Femur (tissue), 1 donor: Measurements from ENCODE around the gene GRIK5.
"Not testable (repeated sequence)": the region's sequence is repeated elsewhere in the genome, so short reads cannot be mapped to it uniquely, and the experiment has no call there.

Source experiments
- DNase-seq: peaks from one replicate; pipeline ENCODE4 v3.0.0-alpha.2; 2017

Gene GRIK5

GRCh38 chr19:42045575-42045974 is 24.4 kb downstream of the GRIK5 start:
- DNase-seq: no peak

GRCh38 chr19:42042455-42043170 is 27.4 kb downstream of the GRIK5 start:
- no peak for DNase-seq

DNA sequence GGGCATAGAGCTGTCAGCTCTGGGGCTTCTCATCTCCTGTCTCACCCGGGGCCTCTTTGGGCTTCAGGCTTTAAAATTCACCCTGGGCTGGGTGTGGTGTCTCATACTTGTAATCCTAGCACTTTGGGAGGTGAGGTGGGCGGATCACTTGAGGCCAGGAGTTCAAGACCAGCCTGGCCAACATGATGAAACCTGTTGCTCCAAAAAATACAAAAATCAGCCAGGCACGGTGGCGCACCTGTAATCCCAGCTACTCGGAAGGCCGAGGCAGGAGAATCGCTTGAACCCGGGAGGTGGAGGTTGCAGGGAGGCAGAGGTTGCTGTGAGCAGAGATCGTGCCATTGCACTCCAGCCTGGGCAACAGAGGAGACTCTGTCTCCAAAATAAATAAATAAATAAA is 29.5 kb downstream of the GRIK5 start:
- not testable (repeated sequence) for DNase-seq

DNA sequence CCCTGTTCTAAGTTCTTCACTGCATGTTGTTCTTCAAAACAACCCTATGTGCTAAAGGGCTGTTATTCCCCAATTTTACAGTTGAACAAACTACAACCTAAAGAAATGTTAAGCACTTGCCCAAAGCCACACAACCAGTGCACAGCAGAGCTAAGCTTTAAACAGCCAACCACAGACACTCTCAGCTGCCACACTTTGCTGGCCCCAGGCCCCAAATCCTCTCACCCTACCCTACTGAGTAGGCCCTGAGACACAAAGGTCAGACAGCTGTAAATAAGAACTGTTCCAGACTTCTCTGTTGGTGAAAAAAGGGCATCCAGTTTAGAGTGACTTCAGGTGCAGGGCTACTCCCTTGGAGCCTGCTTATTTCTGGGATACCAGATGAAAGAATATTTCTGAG is 30.0 kb downstream of the GRIK5 start:
- no peak for DNase-seq

DNA sequence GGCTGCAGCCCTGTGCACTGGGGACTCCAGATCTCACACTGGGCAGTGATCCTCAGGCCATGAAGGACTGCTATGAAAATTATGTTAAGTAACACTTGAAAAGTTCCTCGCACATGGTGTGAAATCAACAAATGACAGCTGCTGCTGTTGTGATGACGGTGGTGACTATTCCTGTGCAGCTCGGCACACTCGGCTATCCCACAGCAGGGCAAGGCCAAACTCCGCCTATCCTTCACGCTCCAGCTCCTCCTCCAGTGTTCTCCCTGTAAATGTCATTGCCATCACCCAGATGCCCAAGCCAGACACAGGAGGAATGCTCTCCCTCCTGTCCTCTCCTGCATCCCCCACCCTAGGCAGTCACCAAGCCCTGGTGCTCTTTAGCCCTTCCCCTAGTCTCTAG is 31.3 kb downstream of the GRIK5 start:
- DNase-seq: peak; percentile 30

DNA sequence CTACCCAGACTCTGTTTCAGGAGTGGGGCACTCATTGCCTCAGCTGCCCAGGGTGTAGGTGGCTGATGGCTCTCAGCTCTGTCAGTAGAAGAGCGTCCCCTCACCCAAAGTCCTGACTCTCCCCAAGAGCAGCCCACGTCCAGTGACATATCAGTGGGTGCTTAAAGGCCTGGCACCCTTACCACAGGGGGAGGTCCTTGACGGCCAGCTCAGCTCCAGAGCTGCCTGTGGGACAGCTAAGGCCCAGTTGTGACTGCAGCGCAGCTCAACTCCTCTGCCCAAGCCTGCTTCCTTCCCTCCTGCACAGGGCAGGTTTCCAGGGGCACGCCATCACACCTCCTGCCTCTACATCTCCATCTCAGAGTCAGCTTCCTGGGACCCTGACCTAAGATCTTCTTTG is 32.4 kb downstream of the GRIK5 start:
- DNase-seq: no peak

DNA sequence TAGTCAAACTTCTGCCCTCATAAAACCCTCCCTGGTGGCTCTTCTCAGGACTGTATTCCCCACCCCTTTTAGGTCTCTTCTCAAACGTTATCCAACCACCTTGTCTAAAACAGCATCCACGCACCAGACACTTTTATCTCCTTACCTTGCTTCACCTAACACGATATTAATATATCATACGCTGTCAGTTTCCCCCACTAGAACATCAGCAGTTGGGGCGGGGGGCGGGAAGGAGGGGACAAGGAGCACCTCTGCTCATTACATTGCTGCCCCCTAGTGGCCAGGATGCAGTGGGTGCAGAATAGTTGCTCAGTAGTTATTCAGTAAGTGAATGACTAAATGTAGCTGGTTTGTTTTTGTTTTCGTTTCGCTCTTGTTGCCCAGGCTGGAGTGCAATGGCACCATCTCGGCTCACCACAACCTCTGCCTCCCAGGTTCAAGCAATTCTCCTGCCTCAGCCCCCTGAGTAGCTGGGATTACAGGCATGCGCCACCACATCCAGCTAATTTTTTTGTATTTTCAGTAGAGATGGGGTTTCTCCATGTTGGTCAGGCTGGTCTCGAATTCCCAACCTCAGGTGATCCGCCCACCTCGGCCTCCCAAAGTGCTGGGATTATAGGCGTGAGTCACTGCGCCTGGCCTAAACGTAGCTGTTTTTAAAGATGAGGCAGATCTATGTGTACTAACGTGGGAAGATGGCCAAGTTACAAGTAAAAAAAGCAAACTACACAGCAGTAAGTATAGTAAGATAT is 35.2 kb downstream of the GRIK5 start:
- DNase-seq: peak; percentile 49

GRCh38 chr19:42033413-42033812 is 36.6 kb downstream of the GRIK5 start:
- DNase-seq: no peak

- peak; percentile 59 for DNase-seq
These were observed 37.6 kb downstream of the GRIK5 start for GRCh38 chr19:42032431-42032830.

DNA sequence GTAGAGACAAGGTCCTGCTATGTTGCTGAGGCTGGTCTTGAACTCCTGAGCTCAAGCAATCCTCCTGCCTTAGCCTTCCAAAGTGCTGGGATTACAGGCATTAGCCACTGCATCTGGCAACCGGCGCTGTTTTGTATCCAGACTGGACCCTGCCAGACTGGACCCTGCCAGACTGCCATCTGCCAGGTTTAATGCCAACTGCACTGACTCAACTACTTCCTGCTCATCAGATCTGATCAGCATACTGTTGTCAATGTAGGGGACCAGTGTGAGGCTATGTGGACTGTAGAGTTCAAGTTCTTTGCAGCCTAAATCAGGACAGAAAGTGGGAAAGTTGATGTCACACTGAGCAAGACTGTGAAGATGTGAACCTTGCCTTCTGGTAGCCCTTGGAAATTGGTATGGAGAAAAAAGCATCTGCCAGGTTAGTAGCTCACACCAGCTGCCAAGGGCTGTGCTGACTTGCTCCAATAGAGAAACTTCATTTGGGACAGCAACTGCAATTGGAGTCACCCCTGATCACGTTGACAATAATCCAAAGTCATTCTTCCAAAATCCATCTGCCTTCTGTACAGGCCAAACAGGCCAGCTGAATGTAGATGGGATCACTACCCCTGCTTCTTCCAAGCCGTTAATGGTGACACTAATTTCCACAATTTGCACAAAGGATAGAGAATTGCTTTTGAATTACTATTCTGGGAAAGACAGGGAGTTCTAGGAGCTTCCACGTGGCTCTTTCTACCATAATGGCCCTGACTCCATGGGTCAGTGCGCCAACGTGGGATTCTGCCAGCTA is 39.2 kb downstream of the GRIK5 start:
- DNase-seq: peak; percentile 41

DNA sequence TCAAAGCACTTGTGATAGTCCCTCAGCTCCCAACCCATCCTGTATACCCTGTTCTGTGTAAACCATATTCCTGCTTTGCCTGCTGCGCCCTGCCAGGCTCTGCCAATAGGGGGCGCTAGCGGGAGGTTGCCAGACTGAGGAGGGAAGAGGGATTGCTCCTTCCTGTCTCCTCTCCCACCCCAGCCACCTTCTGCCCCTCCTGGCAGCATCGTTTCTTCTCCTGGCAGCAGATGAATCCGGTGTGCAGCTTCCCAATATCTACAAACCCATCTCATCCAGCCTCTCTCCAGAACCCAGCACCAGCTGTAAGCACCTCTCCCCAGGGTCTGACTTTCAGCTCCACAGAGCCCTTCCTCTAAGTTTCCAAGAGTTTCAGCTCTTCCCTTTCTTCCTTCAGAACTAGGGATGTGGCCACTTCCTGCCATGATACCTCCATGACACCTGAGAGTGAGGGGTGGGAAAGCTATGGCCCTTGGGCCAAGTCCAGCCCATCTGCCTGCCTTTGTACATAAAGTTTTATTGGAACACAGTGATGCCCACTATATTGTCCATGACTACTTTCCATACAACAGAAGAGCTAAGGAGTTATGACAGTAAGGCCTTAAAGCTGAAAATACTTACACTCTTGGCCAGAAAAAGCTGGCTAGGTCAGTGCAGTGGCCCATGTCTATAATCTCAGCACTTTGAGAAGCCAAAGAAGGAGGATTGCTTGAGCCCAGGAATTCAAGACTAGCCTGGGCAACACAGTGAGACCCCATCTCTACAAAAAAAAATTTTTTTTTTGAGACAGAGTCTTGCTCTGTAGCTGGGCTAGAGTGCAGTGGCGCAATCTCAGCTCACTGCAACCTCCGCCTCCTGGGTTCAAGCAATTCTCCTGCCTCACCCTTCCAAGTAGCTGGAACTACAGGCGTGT is 41.4 kb downstream of the GRIK5 start:
- DNase-seq: no peak

GRCh38 chr19:42024622-42025111 is 45.3 kb downstream of the GRIK5 start:
- peak; percentile 57 for DNase-seq

GRCh38 chr19:42023943-42024260 is 46.1 kb downstream of the GRIK5 start:
- no peak for DNase-seq

GRCh38 chr19:42023121-42023942 is 46.7 kb downstream of the GRIK5 start:
- no peak for DNase-seq

- DNase-seq: no peak
These were observed 47.4 kb downstream of the GRIK5 start for GRCh38 chr19:42022616-42023015.

DNA sequence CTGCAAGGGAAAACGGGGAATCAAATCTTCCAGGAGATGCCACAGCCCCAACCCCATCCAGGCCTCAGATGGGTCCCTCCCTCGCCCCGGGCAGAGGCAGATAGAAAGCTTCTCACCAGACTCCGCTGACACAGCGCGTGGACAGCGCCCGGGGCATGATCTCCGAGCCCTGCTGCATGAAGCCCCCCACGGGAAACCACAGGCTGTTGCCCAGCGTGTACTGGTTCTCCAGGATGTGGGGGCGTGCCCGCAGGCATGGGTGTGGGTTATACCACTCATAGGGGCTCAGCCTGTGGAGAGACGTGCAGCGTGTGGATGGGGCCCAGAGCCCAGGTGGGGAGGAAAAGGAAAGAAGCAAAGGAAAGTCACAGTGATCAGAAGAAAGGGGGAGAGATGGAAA is 48.8 kb downstream of the GRIK5 start:
- DNase-seq: no peak

DNA sequence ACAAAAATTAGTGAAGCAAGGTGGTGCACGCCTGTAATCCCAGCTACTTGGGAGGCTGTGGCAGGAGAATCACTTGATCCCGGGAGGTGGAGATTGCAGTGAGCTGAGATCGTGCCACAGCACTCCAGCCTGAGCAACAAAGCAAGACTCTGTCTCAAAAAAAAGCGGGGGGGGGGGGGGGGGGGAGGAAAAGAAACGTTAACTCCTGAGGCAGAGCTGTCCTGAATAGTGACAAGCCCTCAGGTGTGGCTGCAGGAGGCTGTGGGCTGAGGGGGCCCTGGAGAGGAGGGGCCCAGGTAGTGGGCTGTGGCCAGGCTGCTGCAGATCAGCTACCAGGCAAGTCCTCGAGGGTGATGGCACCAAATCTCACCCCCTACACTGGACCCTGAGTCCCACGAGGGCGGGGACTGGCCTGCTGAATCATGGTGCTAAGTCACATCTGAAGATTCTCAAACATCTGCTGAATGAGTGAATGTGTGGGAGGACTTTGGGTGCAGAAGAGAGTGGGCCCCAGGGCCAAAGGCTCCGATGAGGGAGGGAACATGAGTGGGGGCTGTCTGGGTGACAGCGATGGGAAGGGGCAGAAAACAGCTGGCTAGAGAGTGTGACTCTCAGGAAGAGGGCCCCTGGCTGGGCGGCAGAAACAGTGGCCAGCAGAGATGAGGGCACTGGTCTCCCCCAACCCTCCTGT is 51.4 kb downstream of the GRIK5 start:
- DNase-seq: no peak

- DNase-seq: no peak
These were observed 53.0 kb downstream of the GRIK5 start for GRCh38 chr19:42017040-42017439.

DNA sequence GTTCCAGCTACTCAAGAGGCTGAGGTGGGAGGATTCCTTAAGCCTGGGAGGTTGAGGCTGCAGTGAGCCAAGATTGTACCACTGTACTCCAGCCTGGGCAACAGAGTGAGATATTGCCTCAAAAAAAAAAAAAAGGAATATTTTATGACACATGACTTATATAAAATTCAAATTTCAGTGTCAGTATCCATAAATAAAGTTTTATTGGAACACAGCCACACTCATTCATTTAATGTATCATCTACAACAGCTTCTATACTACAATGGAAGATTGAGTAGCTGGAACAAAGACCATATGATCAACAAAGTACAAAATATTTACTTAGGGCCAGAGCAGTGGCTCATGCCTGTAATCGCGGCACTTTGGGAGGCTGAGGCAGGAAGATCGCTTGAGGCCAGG is 57.3 kb downstream of the GRIK5 start:
- DNase-seq: not testable (repeated sequence)

DNA sequence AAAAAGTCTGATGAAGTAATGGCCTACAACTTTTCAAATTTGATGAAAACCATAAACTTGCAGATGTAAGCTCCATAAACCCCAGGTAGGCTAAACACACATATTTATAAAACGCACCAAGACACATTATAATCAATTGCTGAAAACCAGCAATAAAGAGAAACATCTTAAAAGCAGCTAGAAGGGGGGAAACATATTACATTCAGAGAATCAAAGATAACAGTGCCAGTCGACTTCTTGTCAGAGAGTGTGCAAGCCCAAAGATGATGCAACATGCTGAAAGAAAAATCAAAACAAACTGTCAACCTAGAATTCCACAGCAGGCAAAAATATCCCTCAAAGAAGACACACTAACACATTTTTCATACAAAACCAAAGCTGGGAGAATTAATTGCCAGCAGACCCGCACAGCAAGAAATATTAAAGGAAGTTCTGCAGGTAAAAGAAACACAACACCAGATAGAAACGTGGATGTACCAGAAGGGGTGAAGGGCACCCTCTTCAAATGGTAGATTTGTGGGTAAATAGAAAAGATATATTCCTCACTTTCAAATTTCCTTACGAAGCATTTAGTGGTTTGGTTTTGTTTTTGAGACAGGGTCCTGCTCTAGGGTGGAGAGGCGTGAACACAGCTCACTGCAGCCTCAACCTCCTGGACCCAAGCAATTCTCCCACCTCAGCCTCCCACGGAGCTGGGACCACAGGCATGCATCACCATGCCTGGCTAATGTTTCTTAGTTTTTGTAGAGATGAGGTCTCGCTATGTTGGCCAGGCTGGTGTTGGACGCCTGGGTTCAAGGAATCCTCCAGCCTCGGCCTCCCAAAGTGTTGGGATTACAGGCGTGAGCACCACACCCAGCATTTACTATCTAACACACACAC is 59.5 kb downstream of the GRIK5 start:
- DNase-seq: no peak
